Measurements from ENCODE around the gene S100A6.

DNA sequence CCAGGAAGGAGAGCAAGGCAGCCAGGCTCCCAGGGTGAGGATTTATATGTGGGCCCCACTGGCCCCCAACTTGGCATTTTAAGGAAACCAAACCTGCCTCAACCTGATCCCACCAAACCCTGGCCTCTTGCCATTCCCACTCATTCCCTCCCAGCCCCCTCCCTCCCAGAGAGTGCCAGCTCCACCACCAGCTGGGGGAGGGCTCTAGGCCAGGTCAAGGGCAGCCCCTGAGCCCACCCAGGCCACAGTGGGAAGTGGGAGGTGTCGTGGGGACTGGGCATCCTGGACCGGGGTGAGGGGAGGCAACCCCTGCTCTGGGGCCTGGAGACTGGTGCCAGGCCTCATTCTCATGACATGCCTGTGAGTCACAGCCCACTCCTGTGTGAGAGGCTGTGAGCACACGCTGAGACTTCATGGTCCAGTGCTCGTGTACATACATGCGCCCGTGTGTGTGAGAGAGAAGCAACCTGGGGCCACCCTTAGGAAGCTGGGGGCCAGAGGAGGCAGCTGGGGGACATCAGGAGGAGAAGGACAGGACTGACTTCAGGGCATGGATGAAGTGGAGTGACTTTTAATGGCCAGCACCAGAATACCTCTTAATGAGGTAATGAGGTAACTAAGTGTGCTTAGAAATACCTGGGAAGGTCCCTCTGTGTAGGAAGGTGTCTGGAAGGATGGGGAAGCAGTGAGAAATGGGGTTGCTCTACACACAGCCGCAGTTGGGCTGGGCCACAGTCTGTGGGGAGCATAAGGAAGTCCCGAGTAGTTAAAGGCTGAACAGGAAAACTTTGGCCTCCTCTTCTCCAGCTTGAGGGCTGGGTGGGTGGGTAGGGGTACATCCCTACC, 30.0 kb upstream of the S100A6 start, which contains the start of gene S100A2:
- TF ChIP-seq CTCF (IDR thresholded peaks at IDR 0.05) (no peak), EZH2 (IDR thresholded peaks at IDR 0.05; ENCODE audit: borderline replicate concordance, insufficient read depth, low read depth, low read length, poor library complexity, severe bottlenecking) (no peak)
